OCI-LY3 (cell line): ENCODE results near the gene GNGT1.

Experiments used
- H2AFZ ChIP-seq: fragments of 200-600, 300-600 bp; shearing (Covaris generic); 2 replicates; pipeline ENCODE4 v1.6.0; 2014; ENCODE audit warnings: antibody characterized with exemption, low read depth, low read length
- H3K27ac ChIP-seq: fragments of 200-600, 300-600 bp; sonication (generic); 2 replicates; pipeline ENCODE4 v1.5.1; 2014; ENCODE audit warnings: mild to moderate bottlenecking, low read length, moderate library complexity, mixed read lengths
- H3K27me3 ChIP-seq: fragments of 200-600, 300-600 bp; sonication (generic); 2 replicates; pipeline ENCODE4 v1.6.1; 2014; ENCODE audit warnings: low read depth, low read length, mixed read lengths
- H3K36me3 ChIP-seq: fragments of 200-600, 300-600 bp; sonication (generic); replicated peaks from 2 replicates; pipeline ENCODE3; 2014; ENCODE audit warnings: low read depth, low read length, mixed read lengths
- H3K4me1 ChIP-seq: fragments of 300-600, 200-600 bp; sonication (generic); 2 replicates; pipeline ENCODE4 v1.6.1; 2014; ENCODE audit warnings: low read length, mixed read lengths
- H3K4me2 ChIP-seq: fragments of 200-600, 300-600 bp; sonication (generic); 2 replicates; pipeline ENCODE4 v1.6.1; 2014; ENCODE audit warnings: low read length, mixed read lengths
- H3K4me3 ChIP-seq: fragments of 300-600, 200-600 bp; sonication (generic); 2 replicates; pipeline ENCODE4 v1.5.1; 2014; ENCODE audit warnings: antibody characterized with exemption, mild to moderate bottlenecking, low read length, moderate library complexity
- H3K79me2 ChIP-seq: fragments of 300-600, 200-600 bp; shearing (Covaris generic); 2 replicates; pipeline ENCODE4 v1.6.1; 2014; ENCODE audit warnings: mild to moderate bottlenecking, low read length, mixed read lengths
- H3K9ac ChIP-seq: fragments of 300-600, 200-600 bp; shearing (Covaris generic); 2 replicates; pipeline ENCODE4 v1.6.0; 2014; ENCODE audit warnings: mild to moderate bottlenecking, low read length, moderate library complexity
- H3K9me3 ChIP-seq: fragments of 200-600, 300-600 bp; shearing (Covaris generic); 2 replicates; pipeline ENCODE4 v1.6.1; 2014; ENCODE audit warnings: low read length, mixed read lengths; ENCODE audit not compliant: insufficient read depth
- H4K20me1 ChIP-seq: fragments of 200-600, 300-600 bp; sonication (generic); 2 replicates; pipeline ENCODE4 v1.6.1; 2016; ENCODE audit warnings: low read length, mixed read lengths; ENCODE audit not compliant: insufficient read depth
- EZH2phosphoT487 ChIP-seq: fragments of 200-600 bp; shearing (Covaris generic); IDR thresholded peaks from 2 replicates; pipeline ENCODE4 v1.6.1; 2018; ENCODE audit warnings: antibody characterized with exemption, mixed run types, low read depth
- TF ChIP-seq, protein P1 (sequence below): fragments of 200-600, 300-600 bp; sonication (generic); IDR thresholded peaks from 2 replicates; pipeline ENCODE4 v1.5.1; 2014; ENCODE audit warnings: antibody characterized with exemption, low read length, low read depth

Gene GNGT1

DNA sequence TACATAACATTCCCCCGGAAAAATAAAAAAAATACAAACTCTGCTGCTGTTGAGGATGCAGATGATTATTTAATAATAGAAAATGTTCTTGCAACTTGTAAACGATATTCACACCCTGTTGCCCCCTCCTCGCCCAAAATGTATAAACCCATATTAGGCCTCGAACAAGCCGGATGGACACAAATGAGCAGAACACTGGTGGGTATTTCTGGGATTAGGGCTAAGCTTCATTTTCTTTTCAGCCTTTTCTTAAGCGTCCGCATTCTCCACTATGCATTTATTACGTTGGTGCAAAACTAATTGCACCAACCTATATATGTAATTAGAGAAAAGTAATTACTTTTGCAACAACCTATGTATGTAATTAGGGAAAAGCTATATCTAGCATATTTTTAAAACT lies 14.8 kb downstream of the GNGT1 start:
- no peak overlapping the region for H2AFZ ChIP-seq
- peak overlapping the region; percentile 83 for H3K4me3 ChIP-seq
- H3K9ac ChIP-seq, result peak overlapping the region; percentile 36; the same call in 1 of the 2 replicates

DNA sequence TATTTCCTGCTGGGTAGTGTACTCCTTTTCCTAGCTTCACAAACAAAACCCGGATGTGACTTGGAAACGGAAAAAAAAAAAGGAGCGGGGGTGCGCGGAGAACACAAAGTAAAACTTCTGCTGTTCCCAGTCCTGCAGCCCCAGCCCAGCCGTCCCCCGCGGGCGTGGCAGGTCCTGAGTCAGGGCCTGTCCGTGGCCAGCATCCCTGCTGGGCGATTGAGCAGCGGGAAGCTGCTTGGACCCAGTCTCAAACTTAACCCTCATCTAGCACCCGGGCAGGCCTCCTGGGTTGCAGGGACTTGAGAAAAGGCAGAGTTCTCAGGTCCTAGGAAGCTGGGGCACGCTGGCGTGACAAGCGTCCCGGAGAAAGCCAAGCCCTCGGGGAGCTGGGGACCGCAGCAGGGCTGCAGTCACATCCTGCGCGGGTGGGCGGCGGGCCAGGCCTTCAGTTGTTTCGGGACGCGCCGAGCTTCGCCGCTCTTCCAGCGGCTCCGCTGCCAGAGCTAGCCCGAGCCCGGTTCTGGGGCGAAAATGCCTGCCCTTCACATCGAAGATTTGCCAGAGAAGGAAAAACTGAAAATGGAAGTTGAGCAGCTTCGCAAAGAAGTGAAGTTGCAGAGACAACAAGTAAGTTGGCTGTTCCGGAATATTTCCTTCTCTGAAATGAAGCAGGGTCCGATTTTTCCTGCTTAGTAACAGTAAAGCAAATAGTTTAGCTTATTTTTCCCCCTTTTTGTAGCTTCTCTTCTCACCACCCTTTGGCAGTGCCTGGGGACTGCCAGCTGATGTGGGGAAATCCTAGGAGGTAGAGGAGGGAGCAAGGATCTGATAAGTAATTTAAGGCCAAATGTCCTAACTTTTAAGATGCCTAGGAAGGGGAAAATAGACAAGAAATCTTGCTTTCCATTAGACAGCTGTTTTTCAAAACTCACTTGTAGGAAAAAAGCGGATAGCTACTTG lies 15.5 kb downstream of the GNGT1 start, which contains the start of gene GNG11:
Gene GNG11 (plus strand): TSS at position 129 of the 960 bp plus-strand sequence. CDS start 403 bp downstream, at position 532.
- H3K4me3 ChIP-seq, result peak within 1 kb of the TSS; percentile 83
- H2AFZ ChIP-seq, result peak within 1 kb of the TSS; percentile 78
- no peaks in the 10 kb centered on the region for H3K79me2 ChIP-seq
- H3K4me1 ChIP-seq, result peaks cover 8% of the 10 kb centered on the region
- TF ChIP-seq, protein P1, sequence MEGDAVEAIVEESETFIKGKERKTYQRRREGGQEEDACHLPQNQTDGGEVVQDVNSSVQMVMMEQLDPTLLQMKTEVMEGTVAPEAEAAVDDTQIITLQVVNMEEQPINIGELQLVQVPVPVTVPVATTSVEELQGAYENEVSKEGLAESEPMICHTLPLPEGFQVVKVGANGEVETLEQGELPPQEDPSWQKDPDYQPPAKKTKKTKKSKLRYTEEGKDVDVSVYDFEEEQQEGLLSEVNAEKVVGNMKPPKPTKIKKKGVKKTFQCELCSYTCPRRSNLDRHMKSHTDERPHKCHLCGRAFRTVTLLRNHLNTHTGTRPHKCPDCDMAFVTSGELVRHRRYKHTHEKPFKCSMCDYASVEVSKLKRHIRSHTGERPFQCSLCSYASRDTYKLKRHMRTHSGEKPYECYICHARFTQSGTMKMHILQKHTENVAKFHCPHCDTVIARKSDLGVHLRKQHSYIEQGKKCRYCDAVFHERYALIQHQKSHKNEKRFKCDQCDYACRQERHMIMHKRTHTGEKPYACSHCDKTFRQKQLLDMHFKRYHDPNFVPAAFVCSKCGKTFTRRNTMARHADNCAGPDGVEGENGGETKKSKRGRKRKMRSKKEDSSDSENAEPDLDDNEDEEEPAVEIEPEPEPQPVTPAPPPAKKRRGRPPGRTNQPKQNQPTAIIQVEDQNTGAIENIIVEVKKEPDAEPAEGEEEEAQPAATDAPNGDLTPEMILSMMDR, result peak; percentile 20; the same call in 1 of the 2 replicates
- TF ChIP-seq EZH2phosphoT487, result no peak
- H3K27me3 ChIP-seq, result peaks cover 3% of the 10 kb centered on the region; the same call in 1 of the 2 replicates
- H3K36me3 ChIP-seq, result no peaks in the 10 kb centered on the region
- H4K20me1 ChIP-seq, result no peaks in the 10 kb centered on the region
- H3K27ac ChIP-seq, result no peak within 1 kb of the TSS
- H3K4me2 ChIP-seq, result peak within 1 kb of the TSS; percentile 79
- peak within 1 kb of the TSS; percentile 36 for H3K9ac ChIP-seq
- H3K9me3 ChIP-seq, result no peaks in the 10 kb centered on the region

More for the DNA sequence above, 14.8 kb downstream of the GNGT1 start:
- Histone ChIP-seq H3K36me3 (no peaks in the 10 kb centered on the region), H4K20me1 (no peaks in the 10 kb centered on the region), H3K4me1 (peaks cover 8% of the 10 kb centered on the region), H3K27me3 (peaks cover 3% of the 10 kb centered on the region; the same call in 1 of the 2 replicates), H3K4me2 (peak overlapping the region; percentile 79), H3K27ac (no peak overlapping the region), H3K9me3 (no peaks in the 10 kb centered on the region), H3K79me2 (no peaks in the 10 kb centered on the region)
- TF ChIP-seq, protein P1, result no peak
- no peak for TF ChIP-seq EZH2phosphoT487

DNA sequence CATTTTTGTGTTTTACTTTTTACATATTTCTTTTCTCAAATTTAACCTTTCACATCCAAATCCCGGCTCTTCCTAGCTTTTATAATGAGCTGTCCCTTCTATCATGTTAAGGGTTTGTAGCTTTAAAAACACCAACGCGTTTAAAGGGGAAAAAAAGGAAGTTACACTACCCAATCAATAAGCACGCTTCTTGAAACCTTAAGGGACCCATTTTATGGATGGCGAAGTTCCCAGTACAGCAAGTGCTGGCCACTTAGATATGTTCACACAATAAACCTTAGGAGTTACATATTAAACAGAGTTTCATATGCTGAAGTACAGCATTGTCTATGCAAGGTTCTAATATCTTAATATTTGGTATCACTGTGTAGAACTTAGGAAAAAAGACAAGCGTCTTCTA lies 16.9 kb downstream of the GNGT1 start:
- Histone ChIP-seq H3K4me2 (no peak overlapping the region), H3K36me3 (no peaks in the 10 kb centered on the region), H3K79me2 (no peaks in the 10 kb centered on the region), H3K4me3 (no peak overlapping the region), H3K9ac (no peak overlapping the region), H3K9me3 (no peaks in the 10 kb centered on the region), H3K27me3 (no peaks in the 10 kb centered on the region), H2AFZ (no peak overlapping the region), H3K27ac (no peak overlapping the region), H4K20me1 (no peaks in the 10 kb centered on the region), H3K4me1 (peaks cover 8% of the 10 kb centered on the region)
- no peak for TF ChIP-seq EZH2phosphoT487
- TF ChIP-seq, protein P1, result no peak

DNA sequence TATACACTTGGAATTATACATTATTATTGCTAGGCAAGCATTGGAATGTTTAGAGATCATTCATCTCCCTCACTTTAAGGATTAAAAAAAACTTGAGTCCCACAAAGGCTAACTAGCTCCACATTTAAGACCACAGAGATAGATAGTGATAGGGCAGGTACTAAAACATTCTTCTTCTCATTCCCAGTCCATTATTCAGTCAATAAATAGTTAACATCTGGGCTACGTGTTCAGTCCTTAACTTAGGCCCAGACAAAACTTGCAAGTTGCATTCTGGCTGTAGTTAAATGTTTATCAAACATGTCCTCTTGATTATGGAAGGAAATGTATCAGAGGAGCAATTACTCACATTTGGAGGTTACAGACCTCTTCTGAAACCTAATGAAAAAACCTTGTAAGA lies 17.6 kb downstream of the GNGT1 start:
- no peak for TF ChIP-seq EZH2phosphoT487
- TF ChIP-seq, protein P1, result no peak
- Histone ChIP-seq H3K4me3 (no peak overlapping the region), H3K79me2 (no peaks in the 10 kb centered on the region), H3K4me2 (no peak overlapping the region), H3K9ac (no peak overlapping the region), H2AFZ (no peak overlapping the region), H3K27ac (no peak overlapping the region), H4K20me1 (no peaks in the 10 kb centered on the region), H3K4me1 (peaks cover 8% of the 10 kb centered on the region), H3K27me3 (no peaks in the 10 kb centered on the region), H3K9me3 (no peaks in the 10 kb centered on the region), H3K36me3 (no peaks in the 10 kb centered on the region)
